ENCODE results near the gene FRYL.

DNA sequence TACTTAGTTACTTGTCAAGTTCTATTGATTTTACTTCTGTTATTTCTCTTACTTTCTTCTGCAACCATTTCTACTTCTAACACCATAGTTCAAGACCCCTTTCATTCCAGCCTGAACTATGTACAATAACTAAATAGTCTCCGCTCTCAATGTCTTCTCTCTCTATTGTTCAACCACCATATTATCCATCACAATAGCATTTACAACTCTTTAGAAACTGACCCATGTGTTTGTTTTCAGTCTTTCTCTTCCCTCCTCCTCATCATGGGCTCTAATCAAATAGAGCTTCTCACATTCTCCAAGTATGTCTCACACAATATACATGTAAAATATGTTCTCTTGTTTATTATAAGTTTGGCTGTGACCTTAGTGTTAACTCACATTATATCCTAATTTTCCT lies 146.4 kb downstream of the FRYL start:
- no peak for TF ChIP-seq GATA2 (IDR thresholded peaks at IDR 0.05; ENCODE audit: low read depth, low read length)
- TF ChIP-seq GATA3 (IDR thresholded peaks at IDR 0.05; ENCODE audit: low read depth, low read length) = no peak
